22Rv1 (cell line): ENCODE data around the gene SDK2.

ENCODE experiments used
- H3K27ac ChIP-seq: fragments of 450-650 bp; 2 replicates; pipeline ENCODE4 v1.5.1; 2017
- ZFX ChIP-seq: fragments of 450-650 bp; IDR thresholded peaks from 2 replicates; pipeline ENCODE4 v1.6.1; 2017; ENCODE audit warnings: antibody characterized with exemption, borderline replicate concordance
- TF ChIP-seq, protein P1 (sequence below): fragments of 450-650 bp; IDR thresholded peaks from 2 replicates; pipeline ENCODE4 v1.5.1; 2017; ENCODE audit warnings: mild to moderate bottlenecking

The SDK2 gene

DNA sequence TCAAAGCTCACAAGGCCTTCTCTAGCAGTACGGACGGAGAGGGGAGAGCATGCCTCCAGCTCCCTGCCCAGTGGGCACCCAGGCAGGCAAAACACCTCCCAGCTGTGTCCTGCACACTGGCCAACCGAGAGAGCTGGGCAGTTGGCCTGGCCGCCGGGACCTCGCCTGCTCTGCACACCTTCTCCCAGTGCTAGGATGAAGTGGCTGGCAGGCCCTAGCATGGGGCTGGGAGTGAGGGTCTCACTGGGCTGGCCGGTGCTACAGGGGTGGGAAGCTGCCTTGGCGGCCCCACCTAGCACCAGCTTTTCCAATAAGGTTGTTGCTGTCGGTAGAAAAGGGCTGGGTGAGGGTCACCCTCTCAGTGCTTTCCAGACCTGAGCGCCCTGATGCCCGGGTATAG, 60.2 kb downstream of the SDK2 start:
- H3K27ac ChIP-seq: no peak overlapping the region
- TF ChIP-seq, protein P1, sequence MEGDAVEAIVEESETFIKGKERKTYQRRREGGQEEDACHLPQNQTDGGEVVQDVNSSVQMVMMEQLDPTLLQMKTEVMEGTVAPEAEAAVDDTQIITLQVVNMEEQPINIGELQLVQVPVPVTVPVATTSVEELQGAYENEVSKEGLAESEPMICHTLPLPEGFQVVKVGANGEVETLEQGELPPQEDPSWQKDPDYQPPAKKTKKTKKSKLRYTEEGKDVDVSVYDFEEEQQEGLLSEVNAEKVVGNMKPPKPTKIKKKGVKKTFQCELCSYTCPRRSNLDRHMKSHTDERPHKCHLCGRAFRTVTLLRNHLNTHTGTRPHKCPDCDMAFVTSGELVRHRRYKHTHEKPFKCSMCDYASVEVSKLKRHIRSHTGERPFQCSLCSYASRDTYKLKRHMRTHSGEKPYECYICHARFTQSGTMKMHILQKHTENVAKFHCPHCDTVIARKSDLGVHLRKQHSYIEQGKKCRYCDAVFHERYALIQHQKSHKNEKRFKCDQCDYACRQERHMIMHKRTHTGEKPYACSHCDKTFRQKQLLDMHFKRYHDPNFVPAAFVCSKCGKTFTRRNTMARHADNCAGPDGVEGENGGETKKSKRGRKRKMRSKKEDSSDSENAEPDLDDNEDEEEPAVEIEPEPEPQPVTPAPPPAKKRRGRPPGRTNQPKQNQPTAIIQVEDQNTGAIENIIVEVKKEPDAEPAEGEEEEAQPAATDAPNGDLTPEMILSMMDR: no peak
- no peak for TF ChIP-seq ZFX

DNA sequence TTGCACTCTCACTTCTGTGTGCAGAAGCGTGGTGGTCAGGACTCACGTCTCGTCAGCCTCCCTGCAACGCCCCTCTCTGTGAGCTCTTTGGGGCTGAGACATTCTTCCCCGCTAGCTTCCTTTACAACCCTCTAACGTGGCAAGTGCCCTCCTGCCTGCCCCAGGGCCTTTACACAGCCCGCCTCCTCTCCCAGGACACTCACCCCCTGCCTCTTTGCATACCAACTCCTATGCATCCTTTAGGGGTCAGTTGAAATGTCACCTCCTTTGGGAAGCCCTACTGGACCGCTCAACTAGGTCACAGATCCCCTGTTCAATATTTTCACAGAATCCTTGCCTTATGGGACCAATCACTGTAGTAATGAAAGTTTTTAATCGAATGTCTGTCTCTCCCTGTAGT, 61.4 kb downstream of the SDK2 start:
- TF ChIP-seq ZFX: no peak
- TF ChIP-seq, protein P1: no peak
- no peak overlapping the region for H3K27ac ChIP-seq

DNA sequence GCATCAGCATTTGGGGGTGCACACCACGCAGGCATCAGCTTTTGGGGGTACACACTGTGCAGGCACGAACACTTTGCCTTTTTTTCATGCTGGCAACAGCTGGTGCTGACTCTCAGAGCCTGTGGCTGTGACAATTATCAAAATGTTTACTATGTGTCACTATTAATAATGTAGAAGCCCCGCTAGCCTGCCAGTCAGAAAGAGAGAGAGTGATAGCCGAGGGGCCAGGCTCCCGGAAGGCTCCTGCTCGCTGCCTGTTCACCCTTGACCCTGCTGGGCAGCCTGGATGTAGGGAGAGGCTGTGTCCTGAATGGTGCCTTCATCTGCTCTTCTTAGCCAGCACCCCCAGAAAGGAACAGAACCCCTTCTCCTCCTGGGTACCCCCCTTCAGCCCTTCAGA, 61.9 kb downstream of the SDK2 start:
- no peak overlapping the region for H3K27ac ChIP-seq
- no peak for TF ChIP-seq ZFX
- TF ChIP-seq, protein P1: no peak

DNA sequence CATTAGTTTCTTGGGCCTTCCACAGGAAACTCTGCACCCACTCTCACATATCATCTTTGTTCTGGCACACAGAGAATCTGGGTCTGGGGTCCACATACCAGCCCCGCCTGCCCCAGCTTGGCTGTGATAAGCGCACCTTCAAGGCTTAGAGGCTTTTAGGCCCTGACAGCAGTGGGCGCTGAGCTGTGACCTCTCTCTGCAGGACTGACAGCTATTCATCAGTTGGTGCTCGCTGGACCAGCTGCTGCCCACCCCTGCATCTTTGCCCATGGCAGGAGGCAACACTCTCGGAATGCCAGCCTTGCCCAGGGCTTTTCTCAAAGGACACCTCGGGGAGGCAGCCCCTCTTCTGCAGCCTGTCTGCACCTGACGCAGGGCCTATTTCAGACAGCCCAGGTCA, 62.9 kb downstream of the SDK2 start:
- H3K27ac ChIP-seq: no peak overlapping the region
- TF ChIP-seq, protein P1: no peak
- no peak for TF ChIP-seq ZFX

DNA sequence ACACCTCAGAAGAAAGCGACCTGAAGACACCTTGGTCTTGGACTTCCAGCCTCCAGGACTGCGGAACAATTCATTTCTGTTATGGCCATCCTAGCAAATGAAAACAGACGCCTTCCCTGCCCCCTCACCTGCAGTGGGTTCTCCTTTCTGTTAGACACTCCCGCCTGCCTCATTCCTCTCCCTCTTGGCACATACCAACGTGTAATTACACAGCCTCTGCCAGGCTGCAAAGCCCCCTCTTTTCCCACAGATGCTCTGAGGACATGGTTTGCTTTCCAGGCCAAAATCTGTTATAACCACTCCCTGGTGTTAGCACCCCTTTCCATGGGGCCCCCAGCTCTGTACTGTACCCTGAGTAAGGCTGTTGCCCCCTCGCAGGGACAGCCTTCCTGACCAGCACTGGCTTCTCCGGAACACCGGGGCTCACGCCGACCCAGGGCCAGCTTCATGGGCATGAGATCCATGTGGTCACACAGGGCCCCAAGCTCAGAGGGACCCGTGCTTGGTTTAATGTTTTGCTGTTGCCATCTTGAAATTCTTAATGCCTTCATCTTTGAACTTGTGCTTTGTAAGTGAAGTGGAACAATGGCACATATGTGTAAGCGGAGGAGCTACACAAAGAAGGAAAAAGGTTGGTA, 64.1 kb downstream of the SDK2 start:
- H3K27ac ChIP-seq: no peak overlapping the region
- no peak for TF ChIP-seq ZFX
- TF ChIP-seq, protein P1: no peak

DNA sequence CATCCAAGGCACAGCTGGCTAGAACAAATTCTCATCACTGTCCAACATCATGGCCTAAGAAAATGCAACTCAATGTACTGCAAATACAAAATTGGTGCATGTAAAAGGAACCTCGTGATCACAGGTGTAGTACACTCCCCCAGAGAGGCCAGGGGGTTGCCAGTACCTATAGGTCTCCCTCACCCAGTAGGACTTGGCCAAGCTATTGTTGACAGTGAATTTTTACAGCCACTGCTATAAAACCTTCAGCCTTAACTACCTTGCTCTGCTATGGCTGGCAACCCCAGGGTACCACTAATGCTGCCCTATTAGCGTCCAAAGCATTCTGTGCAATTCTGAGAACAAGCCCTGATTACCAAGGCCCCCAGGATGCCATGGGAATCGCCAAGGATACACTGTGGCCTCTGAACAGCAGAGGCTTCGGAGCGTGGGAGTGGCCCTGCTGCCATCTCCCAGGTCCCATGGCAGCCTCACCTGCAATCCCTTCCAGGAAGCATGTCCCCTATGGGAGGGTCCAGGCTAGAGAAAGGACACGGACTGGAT, 67.6 kb downstream of the SDK2 start:
- H3K27ac ChIP-seq: no peak overlapping the region
- TF ChIP-seq, protein P1: no peak
- TF ChIP-seq ZFX: no peak

DNA sequence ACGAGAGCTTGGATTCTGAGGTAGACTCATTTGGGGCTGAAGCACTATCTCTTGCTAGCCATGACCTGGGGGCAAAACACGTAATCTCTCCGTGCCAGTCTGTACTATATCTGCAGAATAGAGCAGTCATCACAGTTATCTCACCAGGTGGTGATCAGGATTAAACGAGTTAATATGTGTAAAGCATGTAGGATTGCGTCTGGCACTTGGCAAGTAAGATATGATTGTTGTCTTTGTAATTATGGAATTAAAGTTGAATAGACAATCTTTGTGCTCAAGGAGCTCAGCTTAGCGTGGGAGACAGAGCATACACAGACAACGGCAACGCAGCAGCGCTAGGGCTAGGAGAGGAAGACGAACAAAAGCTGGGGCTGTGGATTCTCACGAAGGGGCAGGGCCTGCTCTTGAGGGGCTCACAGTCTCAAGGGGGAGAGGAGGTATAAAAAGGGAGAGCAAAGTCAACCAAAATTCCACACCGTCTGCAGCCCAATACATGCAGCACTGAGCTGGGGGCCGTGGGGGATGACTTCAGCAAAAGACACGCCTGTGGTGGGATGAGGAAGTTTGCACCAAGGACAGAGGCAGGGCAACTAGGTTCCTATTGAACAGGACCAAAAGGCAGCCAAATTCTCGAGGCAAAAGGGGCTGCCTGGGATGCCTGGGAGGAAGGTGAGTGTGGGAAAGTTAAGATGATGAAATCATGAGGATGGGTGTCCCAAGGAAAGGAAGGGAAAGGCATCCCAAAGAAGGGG, 68.6 kb downstream of the SDK2 start:
- no peak overlapping the region for H3K27ac ChIP-seq
- no peak for TF ChIP-seq ZFX
- TF ChIP-seq, protein P1: no peak
